Measurements from ENCODE around the gene PYGM.

GRCh38 chr11:64711956-64712362 lies 47.8 kb downstream of the PYGM start:
- TF ChIP-seq CTCF (IDR thresholded peaks at IDR 0.05) (no peak), POLR2AphosphoS5 (IDR thresholded peaks at IDR 0.05) (no peak), POLR2A (IDR thresholded peaks at IDR 0.05) (no peak)
